HG03432 (cell line): ENCODE data around the gene VDAC1.

Experiments used
- ATAC-seq: cut with Tn5 transposase; IDR thresholded peaks from one replicate; pipeline ENCODE4 v1.9.1; 2021; ENCODE audit warnings: mild to moderate bottlenecking, moderate library complexity; ENCODE audit not compliant: unreplicated experiment

Gene VDAC1

GRCh38 chr5:133930061-133930812, 74.5 kb downstream of the VDAC1 start:
- no peak for ATAC-seq

- peak; percentile 40 for ATAC-seq
These were observed 76.0 kb downstream of the VDAC1 start for GRCh38 chr5:133928587-133929393.

- no peak for ATAC-seq
These were observed 77.2 kb downstream of the VDAC1 start for GRCh38 chr5:133927300-133928180.

GRCh38 chr5:133926489-133927299, 78.1 kb downstream of the VDAC1 start:
- ATAC-seq: no peak

GRCh38 chr5:133925866-133926488, 78.8 kb downstream of the VDAC1 start:
- no peak for ATAC-seq

- no peak for ATAC-seq
These were observed 79.5 kb downstream of the VDAC1 start for GRCh38 chr5:133925269-133925668.

GRCh38 chr5:133924221-133924920, 80.4 kb downstream of the VDAC1 start:
- ATAC-seq: no peak

GRCh38 chr5:133921979-133922378, 82.8 kb downstream of the VDAC1 start:
- ATAC-seq: no peak
